LNCaP clone FGC (cell line): ENCODE measurements around the gene C22orf15.

Experiments
- DNase-seq: peaks from one replicate; pipeline ENCODE4 v3.0.0-alpha.2; 2011; ENCODE audit warnings: low read depth
- H3K4me3 ChIP-seq: 2 replicates; pipeline ENCODE4 v1.5.1; 2011; ENCODE audit warnings: mild to moderate bottlenecking, low read depth, low read length, control low read depth
- CTCF ChIP-seq: IDR thresholded peaks from 2 replicates; pipeline ENCODE4 v1.5.1; 2012; ENCODE audit warnings: mild to moderate bottlenecking; ENCODE audit not compliant: control insufficient read depth, insufficient read depth; ENCODE audit errors: extremely low read depth

C22orf15 gene

GRCh38 chr22:23755711-23756110 lies 7.1 kb upstream of the C22orf15 start:
- no peak for TF ChIP-seq CTCF

GRCh38 chr22:23756891-23757290 lies 5.9 kb upstream of the C22orf15 start:
- no peak overlapping the region for H3K4me3 ChIP-seq
- TF ChIP-seq CTCF: no peak
- no peak for DNase-seq

More at GRCh38 chr22:23755711-23756110, 7.1 kb upstream of the C22orf15 start:
- DNase-seq: no peak
- no peak overlapping the region for H3K4me3 ChIP-seq

- TF ChIP-seq CTCF: no peak
- no peak for DNase-seq
- no peak overlapping the region for H3K4me3 ChIP-seq
Observed at GRCh38 chr22:23759566-23759965, 3.2 kb upstream of the C22orf15 start.

- no peak for TF ChIP-seq CTCF
- no peak for DNase-seq
Observed at GRCh38 chr22:23760056-23760455, 2.7 kb upstream of the C22orf15 start.

GRCh38 chr22:23763579-23763945 lies 772 bp downstream of the C22orf15 start:
- no peak for TF ChIP-seq CTCF
- DNase-seq: no peak
- H3K4me3 ChIP-seq: no peak overlapping the region

More at GRCh38 chr22:23760056-23760455, 2.7 kb upstream of the C22orf15 start:
- no peak overlapping the region for H3K4me3 ChIP-seq

GRCh38 chr22:23763954-23764353 lies 1.2 kb downstream of the C22orf15 start:
- TF ChIP-seq CTCF: no peak
- no peak overlapping the region for H3K4me3 ChIP-seq
- no peak for DNase-seq
